Skeletal muscle tissue (tissue), 4 donors: ENCODE results near the gene SLC9A4. TPM values are rescaled to one million over a fixed set of nuclear protein-coding genes. Genes with fewer than 3 reads are reported as not detected.

Source experiments
- H3K27ac ChIP-seq: one replicate; pipeline ENCODE4 v1.7.0; 2013; ENCODE audit warnings: mild to moderate bottlenecking, low read depth, low read length, inconsistent platforms
- H3K27me3 ChIP-seq, 3 donors: one replicate each; pipeline ENCODE4 v1.7.0; 2013; ENCODE audit warnings: low read length in 3 of 3; ENCODE audit not compliant: control insufficient read depth in 3 of 3, insufficient read depth in 3 of 3
- H3K36me3 ChIP-seq, 3 donors: one replicate each; pipeline ENCODE4 v1.7.0; 2013; ENCODE audit warnings: low read length in 3 of 3; ENCODE audit not compliant: control insufficient read depth in 3 of 3, insufficient read depth in 3 of 3
- H3K4me1 ChIP-seq, 3 donors: one replicate each; pipeline ENCODE4 v1.7.0; 2013; ENCODE audit warnings: low read length in 3 of 3, mild to moderate bottlenecking in 3 of 3; ENCODE audit not compliant: control insufficient read depth in 3 of 3, insufficient read depth in 3 of 3
- H3K4me3 ChIP-seq, 3 donors: one replicate each; pipeline ENCODE4 v1.7.0; 2013; ENCODE audit warnings: low read length in 3 of 3
- H3K9ac ChIP-seq, 3 donors: one replicate each; pipeline ENCODE4 v1.7.0; 2013; ENCODE audit warnings: low read length in 3 of 3, mild to moderate bottlenecking in 3 of 3, moderate library complexity in 2 of 3, low read depth in 1 of 3
- H3K9me3 ChIP-seq, 3 donors: one replicate each; pipeline ENCODE4 v1.7.0; 2013; ENCODE audit warnings: low read length in 3 of 3; ENCODE audit not compliant: control insufficient read depth in 3 of 3
- total RNA-seq: library from RNA; depleted of rRNA; stranded (reverse); fragments of >200 nt; gene quantifications from one replicate; pipeline ENCODE4 v1.2.3, GENCODE V29; 2014
- donor health status: Osteomylitis.

The SLC9A4 gene
- total RNA-seq, 1 donor from 2014 or later, result not detected

DNA sequence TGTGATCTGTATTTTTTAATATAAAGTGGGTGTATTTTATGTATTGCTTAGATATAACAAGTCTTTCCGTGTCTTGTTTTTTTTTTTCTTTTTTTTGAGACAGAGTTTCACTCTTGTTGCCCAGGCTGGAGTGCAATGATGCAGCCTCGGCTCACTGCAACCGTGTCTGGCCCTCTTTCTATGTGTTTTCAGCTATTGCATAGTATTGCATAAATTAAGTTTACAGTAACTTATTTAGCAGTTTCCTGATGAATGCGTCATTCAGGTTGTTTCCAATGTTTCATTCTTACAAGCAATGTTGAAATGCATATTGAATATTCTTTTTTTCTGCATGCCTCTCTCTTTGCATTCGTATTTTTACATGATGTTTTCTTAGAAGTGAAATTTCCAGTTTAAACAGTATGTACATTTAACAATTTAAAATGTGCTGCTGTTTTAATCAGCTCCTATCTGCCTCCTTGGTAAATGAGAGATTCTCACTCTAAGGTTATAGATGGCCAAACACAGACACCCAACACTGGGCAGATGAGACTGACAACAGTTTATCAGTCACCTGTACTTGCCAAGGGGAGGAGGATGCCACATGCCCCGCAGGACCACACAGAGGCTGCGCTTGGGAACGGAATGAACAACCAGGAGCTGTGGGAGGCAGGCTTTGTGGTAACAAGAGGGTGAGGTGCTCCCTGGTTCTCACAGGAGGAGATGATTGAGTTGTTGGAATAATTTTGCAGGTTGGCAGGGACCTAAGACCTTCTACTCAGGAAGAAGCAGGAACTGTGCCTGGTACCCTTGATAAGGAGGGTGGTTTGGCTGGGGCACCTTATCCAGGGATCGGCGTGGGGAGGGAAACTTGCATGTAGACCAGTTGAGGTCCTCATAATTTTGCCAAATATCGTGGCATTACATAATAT is 7.5 kb downstream of the SLC9A4 start:
- Histone ChIP-seq H3K9ac (no peak overlapping the region), H3K27me3 (no peaks in the 10 kb centered on the region), H3K9me3 (no peaks in the 10 kb centered on the region), H3K4me1 (peaks cover 6 to 23% (median 8%) of the 10 kb centered on the region in 3 donors), H3K36me3 (no peaks in the 10 kb centered on the region), H3K27ac (no peak overlapping the region), H3K4me3 (no peak overlapping the region)

DNA sequence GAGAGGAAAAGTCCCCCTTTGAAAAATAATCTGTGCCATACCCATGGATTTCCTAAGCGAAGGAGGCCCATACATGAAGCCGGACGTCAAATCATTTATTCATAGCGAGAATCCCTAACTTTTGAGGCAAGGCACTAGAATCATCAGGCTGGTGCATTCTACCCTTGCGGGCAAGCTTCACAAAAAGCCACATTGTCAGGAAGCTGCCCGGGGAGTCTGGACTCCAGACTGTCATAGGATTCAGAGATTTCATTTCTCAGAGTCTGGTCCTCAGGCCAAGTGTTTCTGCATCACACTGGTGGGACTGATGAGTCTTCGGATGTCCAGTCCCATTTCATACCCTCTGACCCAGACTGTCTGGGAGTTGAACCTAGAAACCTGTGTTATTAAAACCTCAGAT is 8.9 kb downstream of the SLC9A4 start:
- no peak overlapping the region for H3K27ac ChIP-seq
- H3K27me3 ChIP-seq, result no peaks in the 10 kb centered on the region
- H3K4me1 ChIP-seq, result peaks cover 8 to 33% (median 12%) of the 10 kb centered on the region in 3 donors
- H3K36me3 ChIP-seq, result no peaks in the 10 kb centered on the region
- no peak overlapping the region for H3K9ac ChIP-seq
- H3K4me3 ChIP-seq, result no peak overlapping the region
- no peaks in the 10 kb centered on the region for H3K9me3 ChIP-seq

DNA sequence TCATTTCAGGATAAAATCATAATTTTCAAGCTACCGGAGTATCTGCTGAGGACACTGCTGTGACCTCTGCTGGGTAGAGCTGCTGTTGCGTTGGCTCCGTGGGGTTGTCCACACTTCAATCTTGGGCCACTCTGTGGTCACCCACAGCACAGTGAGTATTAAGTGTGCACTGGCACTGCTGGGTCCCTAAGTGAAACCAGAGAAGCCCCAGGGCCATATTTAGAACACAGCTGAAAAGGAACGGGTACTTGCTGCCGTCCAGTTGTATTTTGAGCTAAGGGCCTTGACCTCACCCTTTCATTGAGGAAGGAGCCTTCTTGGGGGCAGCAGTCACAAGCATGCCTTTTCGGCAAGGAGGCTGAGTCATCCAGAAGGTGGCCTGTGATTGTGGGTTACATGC is 10.1 kb downstream of the SLC9A4 start:
- Histone ChIP-seq H3K27ac (no peak overlapping the region), H3K4me1 (peaks cover 8 to 36% (median 12%) of the 10 kb centered on the region in 3 donors), H3K9ac (no peak overlapping the region), H3K4me3 (no peak overlapping the region), H3K27me3 (no peaks in the 10 kb centered on the region), H3K36me3 (no peaks in the 10 kb centered on the region), H3K9me3 (no peaks in the 10 kb centered on the region)

DNA sequence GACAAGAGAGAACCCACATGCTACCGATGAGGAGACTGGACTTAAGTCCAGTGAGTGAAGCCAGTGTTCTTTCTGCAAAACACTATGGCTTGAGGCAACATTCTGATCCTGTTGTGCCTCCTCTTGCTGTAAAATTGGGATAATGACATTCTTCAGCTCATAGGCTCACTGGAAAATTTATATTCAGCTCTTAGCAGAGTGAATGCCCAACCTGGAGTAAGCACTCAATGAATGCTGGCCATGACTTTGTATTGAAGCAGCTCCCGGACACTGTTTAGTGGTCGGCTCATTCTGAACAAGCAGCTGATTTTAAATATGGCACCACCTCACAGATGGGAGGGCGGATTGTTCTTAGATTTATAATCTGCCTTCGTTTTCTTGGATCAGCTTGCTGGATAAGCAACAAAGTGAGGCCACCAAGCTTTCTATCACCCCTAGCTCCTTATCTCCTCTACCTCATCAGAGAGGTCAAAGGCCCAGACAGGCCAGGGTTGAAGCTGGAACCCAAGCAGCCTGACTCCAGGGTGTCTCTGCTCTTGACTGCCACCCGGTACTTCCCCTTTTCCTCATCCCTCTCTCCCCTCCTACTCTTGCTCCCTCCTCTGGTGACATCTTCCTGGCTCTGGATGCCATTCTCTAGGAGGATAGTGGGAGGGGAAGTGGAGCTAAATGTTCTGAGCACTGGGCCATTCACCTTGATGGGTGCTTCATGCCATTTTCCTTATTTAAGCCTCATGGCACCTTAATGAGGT is 11.5 kb downstream of the SLC9A4 start:
- peak overlapping the region in 1 of 3 donors; percentile 22 for H3K4me3 ChIP-seq
- H3K9me3 ChIP-seq, result no peaks in the 10 kb centered on the region
- H3K27ac ChIP-seq, result peak overlapping the region; percentile 2
- peaks cover 8 to 36% (median 12%) of the 10 kb centered on the region in 3 donors for H3K4me1 ChIP-seq
- no peak overlapping the region for H3K9ac ChIP-seq
- no peaks in the 10 kb centered on the region for H3K36me3 ChIP-seq
- H3K27me3 ChIP-seq, result no peaks in the 10 kb centered on the region

DNA sequence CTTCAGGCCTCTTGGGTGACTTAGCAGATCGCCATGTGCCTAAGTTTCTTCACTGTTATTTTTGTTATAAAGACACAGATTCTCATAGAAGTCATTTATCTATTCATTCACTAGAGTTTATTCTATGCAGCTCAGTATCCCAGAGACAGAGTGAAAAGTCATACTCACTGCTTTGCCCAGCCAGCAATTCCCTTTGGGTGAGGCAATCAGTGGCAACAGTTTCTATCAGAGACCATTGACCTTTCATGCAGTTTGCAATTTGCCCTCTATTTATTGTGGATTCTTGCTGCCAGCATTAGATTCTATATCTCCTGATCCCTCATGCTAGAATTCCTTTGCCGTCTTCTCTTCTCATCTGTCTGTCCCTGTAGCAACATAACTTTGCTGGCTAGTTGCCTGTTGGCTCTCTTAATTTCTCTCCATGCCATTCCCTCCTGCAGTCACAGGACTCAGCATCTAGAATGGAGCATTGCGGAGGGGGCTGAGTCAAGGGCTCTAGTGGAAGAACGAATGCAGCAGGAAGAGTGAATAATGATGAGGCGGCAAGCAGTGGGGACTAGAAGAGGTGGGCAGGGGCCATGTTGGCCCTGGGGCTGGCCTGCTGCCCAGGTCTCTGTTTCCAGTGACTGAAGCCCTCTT is 12.2 kb downstream of the SLC9A4 start:
- H3K4me3 ChIP-seq, result no peak overlapping the region
- H3K9ac ChIP-seq, result no peak overlapping the region
- H3K27ac ChIP-seq, result peak overlapping the region; percentile 2
- no peaks in the 10 kb centered on the region for H3K36me3 ChIP-seq
- no peaks in the 10 kb centered on the region for H3K27me3 ChIP-seq
- H3K9me3 ChIP-seq, result no peaks in the 10 kb centered on the region
- peaks cover 8 to 36% (median 12%) of the 10 kb centered on the region in 3 donors for H3K4me1 ChIP-seq

DNA sequence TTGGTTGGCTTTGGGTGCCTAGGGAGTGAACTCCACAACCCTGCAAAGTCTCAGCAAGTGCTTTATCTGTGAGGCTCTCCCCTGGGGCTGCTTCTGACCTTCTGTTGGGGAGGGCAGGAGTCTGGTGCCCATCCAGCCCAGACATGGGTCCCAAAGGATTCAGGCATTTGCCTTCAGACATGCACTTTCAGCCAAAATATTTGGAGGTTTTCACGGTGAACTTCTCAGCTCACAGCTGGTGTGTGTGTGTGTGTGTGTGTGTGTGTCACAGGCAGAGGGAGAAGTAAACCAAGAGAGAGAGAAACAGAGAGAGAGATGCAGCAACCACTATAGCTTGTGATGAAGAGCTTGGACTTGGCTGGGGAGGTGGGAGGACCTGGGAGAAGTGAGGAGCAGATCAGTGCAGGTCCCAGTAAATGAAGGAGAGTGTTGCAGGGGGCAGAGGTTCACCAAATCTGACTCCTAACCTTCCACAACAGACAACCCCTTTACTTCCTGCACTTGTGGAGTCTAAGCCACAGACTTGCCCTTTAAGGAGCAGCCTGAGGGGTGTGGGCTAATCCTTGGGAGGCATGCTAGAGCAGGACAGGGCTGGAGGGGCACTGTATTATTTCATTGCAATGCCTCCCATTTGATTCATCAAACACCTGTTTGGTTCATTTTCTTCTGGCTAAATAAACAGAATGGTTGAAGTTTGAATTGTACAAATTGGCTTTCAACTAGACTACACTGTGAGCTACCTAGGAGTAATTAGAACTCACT is 14.1 kb downstream of the SLC9A4 start:
- Histone ChIP-seq H3K27me3 (no peaks in the 10 kb centered on the region), H3K27ac (no peak overlapping the region), H3K9me3 (no peaks in the 10 kb centered on the region), H3K36me3 (no peaks in the 10 kb centered on the region), H3K9ac (no peak overlapping the region), H3K4me3 (no peak overlapping the region), H3K4me1 (peaks cover 8 to 36% (median 12%) of the 10 kb centered on the region in 3 donors)

DNA sequence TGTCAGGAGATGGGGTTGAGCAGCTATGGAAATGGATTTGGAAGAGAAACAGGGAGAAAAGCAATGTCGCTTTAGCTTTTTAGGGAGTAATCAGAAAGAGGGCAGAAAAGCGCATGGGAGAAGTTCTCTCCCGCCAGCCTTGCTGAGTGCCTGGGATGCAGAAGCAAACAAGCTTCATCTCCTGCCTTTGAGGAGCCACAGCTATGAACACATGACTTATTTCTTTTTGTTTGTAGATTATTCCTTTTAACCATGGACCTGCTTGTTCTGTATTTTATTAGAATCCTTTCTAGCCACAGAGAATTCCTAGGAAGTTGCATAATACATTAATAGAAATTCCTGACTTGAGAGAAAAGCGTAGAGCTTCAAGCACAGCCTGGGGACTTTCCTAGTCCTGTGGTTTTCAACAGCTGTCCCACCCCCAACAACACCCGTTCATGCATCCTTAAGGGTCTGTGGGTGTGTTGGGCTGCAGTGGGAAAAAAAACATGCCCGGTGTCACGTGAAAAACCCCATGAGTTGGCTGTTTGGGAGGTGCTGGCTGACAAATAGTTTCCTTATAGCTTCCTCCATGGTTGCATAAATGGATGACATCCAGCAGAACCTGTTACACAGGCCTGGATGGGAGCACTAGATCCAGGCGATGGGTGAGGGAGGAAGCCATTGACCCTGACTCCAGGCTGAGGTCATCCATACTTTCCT is 14.9 kb downstream of the SLC9A4 start:
- no peak overlapping the region for H3K4me3 ChIP-seq
- no peak overlapping the region for H3K27ac ChIP-seq
- H3K9me3 ChIP-seq, result no peaks in the 10 kb centered on the region
- peaks cover 8 to 36% (median 12%) of the 10 kb centered on the region in 3 donors for H3K4me1 ChIP-seq
- no peaks in the 10 kb centered on the region for H3K27me3 ChIP-seq
- H3K36me3 ChIP-seq, result no peaks in the 10 kb centered on the region
- no peak overlapping the region for H3K9ac ChIP-seq

DNA sequence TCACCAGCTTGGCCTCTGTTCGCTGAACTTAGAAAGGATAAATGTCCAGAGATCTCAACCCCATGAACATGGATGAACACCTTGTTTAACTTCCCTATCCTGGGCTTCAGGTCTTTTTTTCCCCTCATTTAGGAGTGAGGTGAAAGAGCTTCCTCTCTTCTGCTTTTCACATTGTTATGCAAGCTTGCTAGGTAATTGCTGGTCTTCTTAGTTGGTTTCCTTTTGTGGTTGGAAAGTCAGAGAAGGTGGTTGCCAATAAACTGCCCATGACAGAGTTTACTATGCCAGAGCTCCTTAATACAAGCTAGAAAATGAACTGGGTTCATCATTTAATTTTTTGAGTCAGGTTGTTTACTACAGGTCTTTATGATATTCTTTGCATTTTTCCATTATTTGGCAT is 16.6 kb downstream of the SLC9A4 start:
- no peaks in the 10 kb centered on the region for H3K9me3 ChIP-seq
- H3K4me3 ChIP-seq, result no peak overlapping the region
- H3K27ac ChIP-seq, result no peak overlapping the region
- H3K4me1 ChIP-seq, result peaks cover 8 to 22% (median 10%) of the 10 kb centered on the region in 3 donors
- no peaks in the 10 kb centered on the region for H3K27me3 ChIP-seq
- no peaks in the 10 kb centered on the region for H3K36me3 ChIP-seq
- no peak overlapping the region for H3K9ac ChIP-seq

DNA sequence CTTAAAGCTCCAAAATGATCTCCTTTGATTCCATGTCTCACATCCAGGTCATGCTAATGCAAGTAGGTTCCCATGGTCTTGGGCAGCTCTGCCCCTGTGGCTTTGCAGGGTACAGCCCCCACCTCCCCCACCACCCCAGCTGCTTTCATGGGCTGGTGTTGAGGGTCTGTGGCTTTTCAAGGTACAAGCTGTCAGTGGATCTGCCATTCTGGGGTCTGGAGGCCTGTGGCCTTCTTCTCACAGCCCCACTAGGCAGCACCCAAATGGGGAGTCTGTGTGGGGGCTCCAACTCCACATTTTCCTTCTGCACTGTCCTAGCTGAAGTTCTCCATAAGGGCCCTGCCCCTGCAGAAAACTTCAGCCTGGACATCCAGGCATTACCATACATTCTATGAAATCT is 19.0 kb downstream of the SLC9A4 start:
- no peak overlapping the region for H3K9ac ChIP-seq
- H3K27ac ChIP-seq, result no peak overlapping the region
- peaks cover 0 to 3% (median 0%) of the 10 kb centered on the region in 3 donors for H3K4me1 ChIP-seq
- no peak overlapping the region for H3K4me3 ChIP-seq
- H3K27me3 ChIP-seq, result no peaks in the 10 kb centered on the region
- no peaks in the 10 kb centered on the region for H3K9me3 ChIP-seq
- H3K36me3 ChIP-seq, result no peaks in the 10 kb centered on the region
